IMR-90 (cell line): ENCODE results near the gene COL6A6. TPM values are rescaled to one million over a fixed set of nuclear protein-coding genes. Genes with fewer than 3 reads are reported as not detected.

Experiments
- ATAC-seq: fragments of 200-7000 bp; cut with Tn5 transposase; 2 replicates; pipeline ENCODE4 v1.9.1; 2020; ENCODE audit warnings: low read depth, mild to moderate bottlenecking, moderate library complexity
- BruUV-seq: library from RNA; stranded (reverse); fragments of 400-500 nt; replicated peaks from 2 replicates; lab custom pipeline; 2021; lab: Mats Ljungman, UMichigan
- CTCF ChIA-PET: fragments of 300-600 bp; formaldehyde crosslinking; extraction: SDS; loops from one replicate; lab custom pipeline; 2021; ENCODE audit warnings: antibody characterized with exemption; lab: Yijun Ruan, JAX
- POLR2A ChIA-PET: fragments of 300-600 bp; sonication (Branson Sonifier 250); formaldehyde crosslinking; loops from one replicate; lab custom pipeline; 2022; ENCODE audit warnings: antibody characterized with exemption; ENCODE audit not compliant: unreplicated experiment; lab: Charles Lee
- DNase-seq: peaks from one replicate; pipeline ENCODE4 v3.0.0; 2013
- H2AFZ ChIP-seq: replicated peaks from 2 replicates; pipeline ENCODE3; 2013; ENCODE audit warnings: low read length, mild to moderate bottlenecking; ENCODE audit not compliant: poor library complexity
- H2AK5ac ChIP-seq: 2 replicates; pipeline ENCODE4 v1.6.1; 2013; ENCODE audit warnings: low read depth, low read length, inconsistent platforms
- H2AK9ac ChIP-seq: replicated peaks from 2 replicates; pipeline ENCODE3; 2013; ENCODE audit warnings: mild to moderate bottlenecking, low read depth, low read length, moderate library complexity; ENCODE audit not compliant: poor library complexity
- H2BK120ac ChIP-seq: 2 replicates; pipeline ENCODE4 v1.6.1; 2013; ENCODE audit warnings: low read depth, low read length, inconsistent platforms
- H2BK15ac ChIP-seq: 3 replicates; pipeline ENCODE4 v1.6.1; 2013; ENCODE audit warnings: low read depth, low read length, inconsistent platforms
- H2BK20ac ChIP-seq: 2 replicates; pipeline ENCODE4 v1.6.1; 2013; ENCODE audit warnings: low read depth, mild to moderate bottlenecking, inconsistent platforms, low read length, moderate library complexity
- H2BK5ac ChIP-seq: 2 replicates; pipeline ENCODE4 v1.6.1; 2013; ENCODE audit warnings: mild to moderate bottlenecking, low read depth, low read length, inconsistent platforms; ENCODE audit not compliant: poor library complexity, severe bottlenecking
- H3K14ac ChIP-seq: replicated peaks from 2 replicates; pipeline ENCODE4 v1.6.1; 2013; ENCODE audit warnings: low read depth, low read length, inconsistent platforms
- H3K18ac ChIP-seq: 2 replicates; pipeline ENCODE4 v1.6.1; 2013; ENCODE audit warnings: low read depth, low read length, control low read depth
- H3K23ac ChIP-seq: 2 replicates; pipeline ENCODE4 v1.6.1; 2013; ENCODE audit warnings: low read depth, low read length, inconsistent platforms
- H3K27ac ChIP-seq: 2 replicates; pipeline ENCODE4 v1.5.1; 2013; ENCODE audit warnings: mild to moderate bottlenecking, control low read depth, low read length; ENCODE audit not compliant: insufficient read depth
- H3K27me3 ChIP-seq: 2 replicates; pipeline ENCODE4 v1.6.1; 2013; ENCODE audit warnings: low read length; ENCODE audit not compliant: control insufficient read depth, insufficient read depth
- H3K36me3 ChIP-seq: 2 replicates; pipeline ENCODE4 v1.6.1; 2013; ENCODE audit warnings: low read length, mixed read lengths; ENCODE audit not compliant: control insufficient read depth, insufficient read depth
- H3K4ac ChIP-seq: 2 replicates; pipeline ENCODE4 v1.6.1; 2013; ENCODE audit warnings: low read depth, low read length, inconsistent platforms
- H3K4me1 ChIP-seq: 2 replicates; pipeline ENCODE4 v1.6.1; 2013; ENCODE audit warnings: low read length, mixed read lengths; ENCODE audit not compliant: control insufficient read depth, insufficient read depth
- H3K4me2 ChIP-seq: 2 replicates; pipeline ENCODE4 v1.6.1; 2013; ENCODE audit warnings: low read depth, mild to moderate bottlenecking, control low read depth, low read length, moderate library complexity
- H3K4me3 ChIP-seq: 2 replicates; pipeline ENCODE4 v1.5.1; 2013; ENCODE audit warnings: low read depth, mild to moderate bottlenecking, control low read depth, low read length, moderate library complexity; ENCODE audit not compliant: insufficient read depth
- H3K56ac ChIP-seq: 2 replicates; pipeline ENCODE4 v1.6.1; 2013; ENCODE audit warnings: low read length, inconsistent platforms; ENCODE audit not compliant: insufficient read depth; ENCODE audit errors: extremely low read depth
- H3K79me1 ChIP-seq, 2 experiments: 2 replicates each; pipeline ENCODE4 v1.6.1; 2013; ENCODE audit warnings: low read length in 2 of 2, inconsistent platforms in 1 of 2, low read depth in 1 of 2
- H3K9ac ChIP-seq: 2 replicates; pipeline ENCODE4 v1.6.1; 2013; ENCODE audit warnings: low read depth, low read length, control low read depth
- H3K9me1 ChIP-seq: 2 replicates; pipeline ENCODE4 v1.6.1; 2013; ENCODE audit warnings: low read length, inconsistent platforms; ENCODE audit not compliant: insufficient read depth
- H3K9me3 ChIP-seq: 2 replicates; pipeline ENCODE4 v1.6.1; 2013; ENCODE audit warnings: low read length; ENCODE audit not compliant: control insufficient read depth, insufficient read depth
- H4K20me1 ChIP-seq: 2 replicates; pipeline ENCODE4 v1.6.1; 2013; ENCODE audit warnings: low read length, inconsistent platforms; ENCODE audit not compliant: insufficient read depth
- H4K5ac ChIP-seq: 2 replicates; pipeline ENCODE4 v1.6.1; 2013; ENCODE audit warnings: mild to moderate bottlenecking, low read depth, low read length, control low read depth
- H4K8ac ChIP-seq, 2 experiments: 2 replicates each; pipeline ENCODE4 v1.6.1; 2013; ENCODE audit warnings: low read depth in 2 of 2, low read length in 2 of 2, control low read depth in 1 of 2, inconsistent platforms in 1 of 2
- H4K91ac ChIP-seq: 2 replicates; pipeline ENCODE4 v1.6.1; 2013; ENCODE audit warnings: low read depth, low read length, inconsistent platforms; ENCODE audit not compliant: insufficient read depth
- BHLHE40 ChIP-seq: fragments of 150-350 bp; IDR thresholded peaks from 2 replicates; pipeline ENCODE4 v1.6.1; 2016; ENCODE audit warnings: mild to moderate bottlenecking, low read depth, low read length
- CEBPB ChIP-seq: IDR thresholded peaks from 2 replicates; pipeline ENCODE4 v1.6.1; 2012; ENCODE audit warnings: low read depth, low read length, improper control_type of control experiment
- CHD1 ChIP-seq: IDR thresholded peaks from 2 replicates; pipeline ENCODE4 v1.6.1; 2012; ENCODE audit warnings: low read depth, low read length, improper control_type of control experiment
- CTCF ChIP-seq: conservative IDR thresholded peaks from 2 replicates; pipeline ENCODE4 v1.5.1; 2012; ENCODE audit warnings: mild to moderate bottlenecking, low read depth, low read length, improper control_type of control experiment
- ELK1 ChIP-seq: fragments of 150-350 bp; IDR thresholded peaks from 2 replicates; pipeline ENCODE4 v1.6.1; 2016; ENCODE audit warnings: low read depth, mild to moderate bottlenecking, low read length, moderate library complexity, borderline replicate concordance
- FOS ChIP-seq: fragments of 150-350 bp; IDR thresholded peaks from 2 replicates; pipeline ENCODE4 v1.6.1; 2016; ENCODE audit warnings: low read depth, low read length
- MAFK ChIP-seq: IDR thresholded peaks from 2 replicates; pipeline ENCODE4 v1.6.1; 2012; ENCODE audit warnings: low read depth, low read length, improper control_type of control experiment
- MAZ ChIP-seq: IDR thresholded peaks from 2 replicates; pipeline ENCODE4 v1.6.1; 2012; ENCODE audit warnings: low read depth, mild to moderate bottlenecking, low read length, improper control_type of control experiment, moderate library complexity, borderline replicate concordance
- MXI1 ChIP-seq: IDR thresholded peaks from 2 replicates; pipeline ENCODE4 v1.6.1; 2012; ENCODE audit warnings: low read depth, mild to moderate bottlenecking, low read length, moderate library complexity, borderline replicate concordance
- NFE2L2 ChIP-seq: fragments of 150-350 bp; IDR thresholded peaks from 2 replicates; pipeline ENCODE4 v1.6.1; 2016; ENCODE audit warnings: low read depth, mild to moderate bottlenecking, low read length
- POLR2A ChIP-seq: IDR thresholded peaks from 2 replicates; pipeline ENCODE4 v1.6.1; 2012; ENCODE audit warnings: mild to moderate bottlenecking, low read depth, low read length
- RAD21 ChIP-seq: IDR thresholded peaks from 2 replicates; pipeline ENCODE4 v1.6.1; 2012; ENCODE audit warnings: low read length, improper control_type of control experiment
- RCOR1 ChIP-seq: IDR thresholded peaks from 2 replicates; pipeline ENCODE4 v1.6.1; 2012; ENCODE audit warnings: mild to moderate bottlenecking, low read length, improper control_type of control experiment; ENCODE audit not compliant: insufficient replicate concordance
- RFX5 ChIP-seq: IDR thresholded peaks from 2 replicates; pipeline ENCODE4 v1.8.0; 2012; ENCODE audit warnings: low read depth, mild to moderate bottlenecking, low read length, moderate library complexity
- SMC3 ChIP-seq: fragments of 150-350 bp; IDR thresholded peaks from 2 replicates; pipeline ENCODE4 v1.6.1; 2016; ENCODE audit warnings: low read depth, mild to moderate bottlenecking, antibody characterized with exemption, low read length, moderate library complexity
- USF2 ChIP-seq: fragments of 150-350 bp; IDR thresholded peaks from 2 replicates; pipeline ENCODE4 v1.6.1; 2017; ENCODE audit warnings: mild to moderate bottlenecking, antibody characterized with exemption, low read length, low read depth
- WGBS, 2 experiments: methylation state at CpG; one replicate each; pipeline versions ENCODE4 v1.1.5 to v1.1.7; 2013; ENCODE audit warnings: missing lambda C conversion rate in 2 of 2; ENCODE audit not compliant: insufficient read length in 1 of 2; ENCODE audit errors: extremely low coverage in 2 of 2; 5-methylcytosine and 5-hydroxymethylcytosine counted together
- dilution Hi-C: fragments of 300-500 bp; cut with HindIII; formaldehyde crosslinking; loops from one replicate; pipeline ENCODE4 v1.14.3; 2018; ENCODE audit warnings: low sequenced_read_pairs; ENCODE audit not compliant: unreplicated experiment
- in situ Hi-C: fragments of 300-500 bp; cut with MboI; formaldehyde crosslinking; loops from 3 replicates; pipeline ENCODE4 v1.14.3; 2019; ENCODE audit warnings: low sequenced_read_pairs, inconsistent platforms, mixed read lengths
- intact Hi-C: fragments of 100-400 bp; cut with micrococcal nuclease; formaldehyde crosslinking; loops from 2 replicates; pipeline ENCODE4 v1.10.0; 2022
- polyA plus RNA-seq, 3 experiments: library from polyadenylated mRNA; depleted of rRNA; stranded (reverse); fragments of >200 nt; gene quantifications; 2 replicates each; pipeline ENCODE4 v1.2.3, GENCODE V29; 2012; ENCODE audit warnings: low replicate concordance in 1 of 3
- total RNA-seq: library from RNA; depleted of rRNA; stranded (reverse); fragments of >200 nt; gene quantifications from 2 replicates; pipeline ENCODE4 v1.2.3, GENCODE V29; 2012

Gene COL6A6
- total and polyA plus RNA-seq, 2 of the 4 experiments (the other 2 are of a cell fraction) = not detected

- CTCF ChIA-PET = no interaction called here
Observed at GRCh38 chr3:130529486-130530215, 12.7 kb downstream of the COL6A6 start.

More at GRCh38 chr3:130529486-130530215, 12.7 kb downstream of the COL6A6 start:
- Histone ChIP-seq H4K5ac (no peak overlapping the region), H4K91ac (no peak overlapping the region), H3K9me1 (no peaks in the 10 kb centered on the region), H4K8ac (no peak overlapping the region), H3K9me3 (no peaks in the 10 kb centered on the region), H3K79me1 (no peaks in the 10 kb centered on the region), H3K18ac (no peak overlapping the region), H3K14ac (no peak overlapping the region), H3K4me1 (no peaks in the 10 kb centered on the region), H2BK20ac (no peak overlapping the region), H3K9ac (no peak overlapping the region), H2BK120ac (no peak overlapping the region), H2AK9ac (no peak overlapping the region), H3K23ac (no peak overlapping the region), H3K36me3 (no peaks in the 10 kb centered on the region), H2BK15ac (no peak overlapping the region), H3K27me3 (no peaks in the 10 kb centered on the region), H3K4me2 (no peak overlapping the region), H3K4ac (no peak overlapping the region), H2BK5ac (no peak overlapping the region), H2AFZ (no peak overlapping the region), H2AK5ac (no peak overlapping the region), H3K27ac (no peak overlapping the region), H3K4me3 (no peak overlapping the region), H4K20me1 (no peaks in the 10 kb centered on the region), H3K56ac (no peak overlapping the region)
- POLR2A ChIA-PET = no interaction called here
- intact Hi-C loops (no loop called here), in situ Hi-C loops (no loop called here), dilution Hi-C loops (no loop called here)
- TF ChIP-seq RAD21 (no peak), RFX5 (no peak), NFE2L2 (no peak), USF2 (no peak), CTCF (no peak), SMC3 (no peak), MAFK (no peak), RCOR1 (no peak), CEBPB (no peak), FOS (no peak), BHLHE40 (no peak), CHD1 (no peak), MXI1 (no peak), ELK1 (no peak), MAZ (no peak), POLR2A (no peak)
- no CpG with 5 or more reads among the region's 5 CpGs for WGBS, 2 experiments
- no TSS peak for BruUV-seq
- DNase-seq = no peak
- ATAC-seq = no peak
